Natural killer cell (primary cell): ENCODE measurements around the gene ZNF570. TPM values are rescaled to one million over a fixed set of nuclear protein-coding genes. Genes with fewer than 3 reads are reported as not detected.

Experiments used
- ATAC-seq, 3 donors: fragments of 150-1000 bp in 2 of 3; fragments of 200-7000 bp in 1 of 3; cut with Tn5 transposase; 1 replicate in 1 of 3; 2 replicates in 2 of 3; pipeline ENCODE4 v1.10.0; 2021; ENCODE audit warnings: mild to moderate bottlenecking in 2 of 3, moderate library complexity in 2 of 3
- DNase-seq, 2 donors: peaks; one replicate each; pipeline versions ENCODE4 v3.0.0 to v3.0.0-alpha.2; 2013 to 2021; ENCODE audit warnings: mixed read lengths in 1 of 2
- H3K27ac ChIP-seq: one replicate; pipeline ENCODE4 v1.5.1; 2013; ENCODE audit warnings: mild to moderate bottlenecking, low read length
- H3K27me3 ChIP-seq: one replicate; pipeline ENCODE4 v1.6.1; 2013; ENCODE audit warnings: low read length; ENCODE audit not compliant: control insufficient read depth, insufficient read depth
- H3K36me3 ChIP-seq: one replicate; pipeline ENCODE4 v1.6.1; 2013; ENCODE audit warnings: low read length; ENCODE audit not compliant: control insufficient read depth, insufficient read depth
- H3K4me1 ChIP-seq: one replicate; pipeline ENCODE4 v1.6.1; 2013; ENCODE audit warnings: low read length; ENCODE audit not compliant: control insufficient read depth, insufficient read depth
- H3K4me3 ChIP-seq: one replicate; pipeline ENCODE4 v1.5.1; 2013; ENCODE audit warnings: low read length
- H3K9me3 ChIP-seq: one replicate; pipeline ENCODE4 v1.6.1; 2013; ENCODE audit warnings: low read length; ENCODE audit not compliant: control insufficient read depth, insufficient read depth
- H3K27ac Mint-ChIP-seq, 2 donors: one replicate each; pipeline ENCODE4 v1.8.0; 2022; ENCODE audit warnings: mild to moderate bottlenecking in 2 of 2, mixed read lengths in 2 of 2, moderate library complexity in 1 of 2
- H3K27me3 Mint-ChIP-seq, 2 donors: one replicate each; pipeline ENCODE4 v1.8.0; 2022; ENCODE audit warnings: low read depth in 2 of 2, mixed read lengths in 2 of 2
- H3K36me3 Mint-ChIP-seq: one replicate; pipeline ENCODE4 v1.8.0; 2022; ENCODE audit warnings: mixed read lengths
- H3K4me1 Mint-ChIP-seq, 2 donors: one replicate each; pipeline ENCODE4 v1.8.0; 2022; ENCODE audit warnings: mixed read lengths in 2 of 2
- H3K4me3 Mint-ChIP-seq: one replicate; pipeline ENCODE4 v1.8.0; 2022; ENCODE audit warnings: mild to moderate bottlenecking, moderate library complexity, mixed read lengths
- H3K9me3 Mint-ChIP-seq, 2 donors: one replicate each; pipeline ENCODE4 v1.8.0; 2022; ENCODE audit warnings: mixed read lengths in 2 of 2
- WGBS: methylation state at CpG from one replicate; pipeline ENCODE4 v1.1.7; 2013; ENCODE audit warnings: missing lambda C conversion rate; ENCODE audit not compliant: insufficient coverage; 5-methylcytosine and 5-hydroxymethylcytosine counted together
- intact Hi-C: fragments of 100-400 bp; cut with micrococcal nuclease; formaldehyde crosslinking; loops from one replicate; pipeline ENCODE4 v1.14.2; 2022
- total RNA-seq, 4 donors: library from RNA; stranded (reverse); fragments of 120-200 nt in 1 of 4; gene quantifications; one replicate each; pipeline versions ENCODE4 v1.2.3 to v1.2.4, GENCODE V29; 2013 to 2022
- TF ChIP-seq, protein P1 (sequence below): fragments of 200-600 bp; IDR thresholded peaks from one replicate; pipeline ENCODE4 v1.8.0; 2022; ENCODE audit warnings: antibody characterized with exemption

Gene ZNF570
- total RNA-seq, 3 donors from 2014 or later (not counting 1 experiment from before 2014, with no cell fraction given), result 12.6 to 19.6 (median 17.6) TPM

DNA sequence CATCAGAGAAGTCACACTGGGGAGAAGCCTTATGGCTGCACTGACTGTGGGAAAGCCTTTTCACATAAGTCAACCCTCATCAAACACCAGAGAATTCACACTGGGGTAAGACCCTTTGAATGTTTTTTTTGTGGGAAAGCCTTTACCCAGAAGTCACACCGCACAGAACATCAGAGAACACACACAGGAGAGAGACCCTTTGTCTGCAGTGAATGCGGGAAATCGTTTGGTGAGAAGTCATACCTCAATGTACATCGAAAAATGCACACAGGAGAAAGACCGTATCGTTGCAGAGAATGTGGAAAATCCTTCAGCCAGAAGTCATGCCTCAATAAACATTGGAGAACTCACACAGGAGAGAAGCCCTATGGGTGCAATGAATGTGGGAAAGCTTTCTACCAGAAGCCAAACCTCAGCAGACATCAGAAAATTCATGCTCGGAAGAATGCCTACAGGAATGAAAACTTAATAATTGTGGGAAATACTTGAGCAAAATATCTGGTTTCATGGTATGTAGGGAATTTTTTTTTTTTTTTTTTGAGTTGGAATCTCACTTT lies 68.3 kb downstream of the ZNF570 start:
- Mint-ChIP-seq H3K36me3 (peaks cover 57% of the 10 kb centered on the region), H3K9me3 (peaks cover 12 to 30% of the 10 kb centered on the region in 2 donors), H3K27me3 (no peaks in the 10 kb centered on the region), H3K4me3 (no peak overlapping the region), H3K4me1 (no peaks in the 10 kb centered on the region), H3K27ac (no peak overlapping the region)
- no peak overlapping the region for H3K27ac ChIP-seq
- intact Hi-C loops, result no loop called here
- H3K4me3 ChIP-seq, result no peak overlapping the region
- ATAC-seq (no peak), DNase-seq (no peak)
- TF ChIP-seq, protein P1, sequence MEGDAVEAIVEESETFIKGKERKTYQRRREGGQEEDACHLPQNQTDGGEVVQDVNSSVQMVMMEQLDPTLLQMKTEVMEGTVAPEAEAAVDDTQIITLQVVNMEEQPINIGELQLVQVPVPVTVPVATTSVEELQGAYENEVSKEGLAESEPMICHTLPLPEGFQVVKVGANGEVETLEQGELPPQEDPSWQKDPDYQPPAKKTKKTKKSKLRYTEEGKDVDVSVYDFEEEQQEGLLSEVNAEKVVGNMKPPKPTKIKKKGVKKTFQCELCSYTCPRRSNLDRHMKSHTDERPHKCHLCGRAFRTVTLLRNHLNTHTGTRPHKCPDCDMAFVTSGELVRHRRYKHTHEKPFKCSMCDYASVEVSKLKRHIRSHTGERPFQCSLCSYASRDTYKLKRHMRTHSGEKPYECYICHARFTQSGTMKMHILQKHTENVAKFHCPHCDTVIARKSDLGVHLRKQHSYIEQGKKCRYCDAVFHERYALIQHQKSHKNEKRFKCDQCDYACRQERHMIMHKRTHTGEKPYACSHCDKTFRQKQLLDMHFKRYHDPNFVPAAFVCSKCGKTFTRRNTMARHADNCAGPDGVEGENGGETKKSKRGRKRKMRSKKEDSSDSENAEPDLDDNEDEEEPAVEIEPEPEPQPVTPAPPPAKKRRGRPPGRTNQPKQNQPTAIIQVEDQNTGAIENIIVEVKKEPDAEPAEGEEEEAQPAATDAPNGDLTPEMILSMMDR, result no peak
- 98% methylated on average over 6 of the region's 7 CpGs for WGBS
- H3K4me1 ChIP-seq, result no peaks in the 10 kb centered on the region
- H3K27me3 ChIP-seq, result no peaks in the 10 kb centered on the region
- H3K36me3 ChIP-seq, result peaks cover 35% of the 10 kb centered on the region
- peaks cover 60% of the 10 kb centered on the region for H3K9me3 ChIP-seq

Other genes with a start within 250 kb of the ZNF570 start
- 10 to 100 TPM in 2 of 3 donors, 1 to 10 TPM in 1; 9.9 to 14.0 (median 13.6) TPM for gene ZNF527, start 98.3 kb upstream of the ZNF570 start, total RNA-seq
- gene ZNF569, start 1.9 kb upstream of the ZNF570 start, total RNA-seq, result 1 to 10 TPM; 6.3 to 9.5 (median 8.0) TPM
- gene ZNF793, start 37.6 kb downstream of the ZNF570 start, total RNA-seq, result 1 to 10 TPM; 3.1 to 9.6 (median 4.3) TPM
- 10 to 100 TPM; 11.7 to 22.1 (median 19.6) TPM for gene ZNF571, start 125.4 kb downstream of the ZNF570 start, total RNA-seq
- 1 to 10 TPM; 6.4 to 7.5 (median 7.0) TPM for gene ZNF540, start 125.5 kb downstream of the ZNF570 start, total RNA-seq
- 10 to 100 TPM in 1 of 3 donors, 1 to 10 TPM in 2; 7.8 to 10.3 (median 8.9) TPM for gene ZFP30, start 186.1 kb downstream of the ZNF570 start, total RNA-seq